ENCODE results near the gene GNAO1.

Gene GNAO1

DNA sequence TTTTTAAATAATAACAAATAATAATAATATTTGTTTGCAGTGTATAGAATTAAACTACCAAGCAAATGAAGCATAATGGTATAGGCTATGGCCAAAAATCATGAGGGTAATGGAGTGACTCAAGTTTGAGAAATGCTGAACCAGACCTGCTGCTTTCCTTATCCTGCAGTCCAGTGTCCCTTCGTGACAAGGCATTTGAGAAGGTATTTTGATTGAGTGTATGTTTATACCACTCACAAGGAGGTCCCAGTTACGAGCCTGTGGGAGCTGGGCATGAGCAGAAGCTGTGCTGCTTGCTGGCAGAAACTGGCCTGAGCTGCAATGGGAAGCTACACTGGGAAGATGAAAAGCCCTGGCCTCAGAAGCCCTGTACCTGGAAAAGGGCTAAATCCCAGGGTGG lies 50.3 kb downstream of the GNAO1 start:
- DNase-seq: no peak

DNA sequence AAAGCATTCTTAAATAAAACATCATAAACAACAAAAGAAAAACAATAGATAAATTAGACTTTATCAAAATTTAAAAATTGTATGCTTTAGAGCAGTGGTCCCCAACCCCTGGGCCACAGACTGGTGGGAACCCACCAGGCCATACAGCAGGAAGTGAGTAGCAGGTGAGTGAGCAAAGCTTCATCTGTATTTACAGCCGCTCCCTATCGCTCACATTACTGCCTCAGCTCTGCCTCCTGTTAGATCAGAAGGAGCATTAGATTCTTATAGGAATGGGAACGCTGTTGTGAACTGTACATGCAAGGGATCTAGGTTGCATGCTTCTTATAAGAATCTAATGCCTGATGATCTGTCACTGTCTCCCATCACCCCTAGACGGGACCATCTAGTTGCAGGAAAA lies 51.5 kb downstream of the GNAO1 start:
- no peak for DNase-seq

- no peak for DNase-seq
Measured at GRCh38 chr16:56244612-56245011, 53.3 kb downstream of the GNAO1 start.

GRCh38 chr16:56245197-56245596 lies 53.9 kb downstream of the GNAO1 start:
- DNase-seq: no peak

DNA sequence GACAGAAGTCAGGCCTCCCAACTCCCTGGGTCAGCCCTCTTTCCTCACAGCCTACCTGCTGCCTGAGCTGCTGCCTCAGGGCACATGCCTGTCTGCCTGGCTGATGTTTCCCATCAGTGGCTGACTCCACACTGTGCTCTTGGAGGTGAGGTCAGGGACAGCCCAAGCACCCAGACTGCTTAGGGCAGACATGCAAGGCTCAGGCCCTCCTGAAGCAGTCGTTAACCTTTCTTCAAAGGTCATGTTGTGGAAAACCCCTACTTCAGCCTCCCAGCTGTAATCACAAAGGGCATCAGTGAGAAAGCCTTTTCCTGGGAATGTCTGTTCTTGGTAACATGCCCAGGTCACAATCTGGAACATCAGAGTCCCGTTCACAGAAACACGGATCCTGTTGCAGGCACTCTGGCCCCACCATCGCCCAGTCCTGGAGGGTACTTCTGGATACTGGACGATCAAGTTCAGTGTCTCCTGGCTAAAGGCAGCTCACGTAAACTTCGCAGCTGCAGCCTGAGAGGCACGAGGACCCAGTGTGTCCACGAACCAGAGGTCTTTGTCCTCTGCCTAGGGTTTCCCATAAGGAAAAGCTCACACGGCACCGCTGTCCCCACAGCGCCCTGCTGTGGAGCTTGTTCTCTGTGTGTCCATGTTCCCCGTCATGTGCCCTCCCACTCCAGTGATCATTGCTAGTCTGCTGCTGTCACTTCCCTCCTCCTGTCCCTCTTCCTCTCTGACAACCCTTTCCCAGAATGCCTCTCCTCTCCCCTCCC lies 54.9 kb downstream of the GNAO1 start:
- DNase-seq: no peak

GRCh38 chr16:56247018-56247417 lies 55.7 kb downstream of the GNAO1 start:
- DNase-seq: no peak

- DNase-seq: no peak
Measured at GRCh38 chr16:56247808-56248207, 56.5 kb downstream of the GNAO1 start.

GRCh38 chr16:56252835-56253234 lies 61.5 kb downstream of the GNAO1 start:
- DNase-seq: no peak

- no peak for DNase-seq
Measured at GRCh38 chr16:56255904-56256303, 64.6 kb downstream of the GNAO1 start.

DNA sequence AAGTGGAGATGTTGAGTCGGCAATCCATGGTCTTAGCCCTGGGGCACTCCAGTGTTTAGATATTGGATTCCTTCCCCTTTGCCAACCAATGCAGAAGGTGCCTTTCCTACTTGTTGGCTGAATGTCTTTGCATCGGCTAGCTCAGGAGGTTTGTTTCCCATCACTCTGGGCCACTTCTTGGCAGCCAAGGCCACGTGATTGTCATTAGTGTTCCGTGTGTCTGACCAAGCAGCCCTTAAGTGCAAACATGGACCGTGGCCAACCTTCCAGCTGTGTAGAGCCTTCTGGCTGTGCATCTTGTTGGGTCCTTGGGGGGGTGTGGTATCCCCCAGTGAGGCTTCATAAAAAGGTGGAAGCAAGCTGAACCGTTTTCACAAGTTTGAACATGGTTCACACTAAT lies 66.0 kb downstream of the GNAO1 start:
- no peak for DNase-seq

- DNase-seq: no peak
Measured at GRCh38 chr16:56257666-56258342, 66.5 kb downstream of the GNAO1 start.

DNA sequence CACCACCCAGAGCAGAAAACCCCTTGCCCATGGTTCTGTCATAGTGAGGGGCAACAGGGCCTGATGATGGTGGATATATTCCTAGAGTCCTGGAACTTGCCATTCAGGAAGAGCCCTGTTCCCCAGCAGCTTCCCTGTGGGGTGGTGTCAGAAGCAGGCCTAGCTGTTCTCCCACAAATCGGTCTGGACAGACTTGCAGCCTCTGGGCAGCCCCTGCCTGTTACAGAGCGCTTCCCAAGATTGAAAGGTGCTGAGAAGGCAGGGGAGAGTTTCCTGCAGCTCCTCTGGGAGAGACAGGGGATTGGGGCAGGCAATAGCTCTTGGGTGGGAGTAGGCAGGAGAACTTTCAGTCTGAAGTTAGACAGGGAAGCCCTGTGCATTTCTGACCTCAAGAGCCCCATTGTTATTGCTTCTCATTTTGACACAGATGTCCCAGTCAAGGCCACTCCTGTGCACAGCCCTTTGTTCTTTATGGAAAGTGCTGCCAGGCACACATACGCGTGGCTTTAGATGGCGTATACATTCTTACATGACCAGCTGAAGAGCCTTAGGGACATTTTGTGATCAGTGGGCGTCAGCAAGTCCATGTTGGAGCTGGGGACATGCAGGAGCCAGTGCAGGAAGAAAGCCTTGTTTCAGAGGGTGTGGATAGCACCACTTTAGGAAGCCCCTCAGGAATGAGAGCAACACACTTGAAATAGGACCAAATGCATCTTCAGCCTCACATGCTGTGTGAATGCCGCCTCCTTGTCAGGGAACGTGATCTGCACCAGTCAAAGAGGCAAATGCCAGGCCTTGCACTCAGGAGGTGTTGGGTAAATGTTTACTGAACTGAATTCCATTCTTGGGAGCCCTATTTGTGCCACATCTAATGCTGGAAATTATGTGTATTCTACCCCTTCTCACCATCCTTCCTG lies 67.5 kb downstream of the GNAO1 start:
- DNase-seq: no peak

DNA sequence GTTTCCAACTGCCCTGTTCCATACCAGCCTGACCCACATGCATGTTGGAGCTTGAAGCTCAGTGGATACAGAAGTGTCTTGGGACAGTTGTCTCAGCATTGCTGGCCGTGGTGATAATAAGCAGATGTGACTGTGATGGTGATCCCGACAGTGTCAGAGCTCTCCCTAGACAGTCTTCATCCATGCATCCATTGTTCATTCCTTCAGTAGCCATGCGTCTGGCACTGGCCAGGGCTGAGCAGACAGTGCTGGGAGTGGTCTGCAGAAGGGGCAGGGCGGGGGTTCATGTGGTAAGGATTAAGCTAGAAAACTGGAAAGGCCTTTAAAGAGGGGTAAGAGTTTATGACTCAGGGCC lies 68.1 kb downstream of the GNAO1 start:
- no peak for DNase-seq

GRCh38 chr16:56260378-56261160 lies 69.3 kb downstream of the GNAO1 start:
- DNase-seq: no peak

GRCh38 chr16:56261656-56262055 lies 70.4 kb downstream of the GNAO1 start:
- no peak for DNase-seq

DNA sequence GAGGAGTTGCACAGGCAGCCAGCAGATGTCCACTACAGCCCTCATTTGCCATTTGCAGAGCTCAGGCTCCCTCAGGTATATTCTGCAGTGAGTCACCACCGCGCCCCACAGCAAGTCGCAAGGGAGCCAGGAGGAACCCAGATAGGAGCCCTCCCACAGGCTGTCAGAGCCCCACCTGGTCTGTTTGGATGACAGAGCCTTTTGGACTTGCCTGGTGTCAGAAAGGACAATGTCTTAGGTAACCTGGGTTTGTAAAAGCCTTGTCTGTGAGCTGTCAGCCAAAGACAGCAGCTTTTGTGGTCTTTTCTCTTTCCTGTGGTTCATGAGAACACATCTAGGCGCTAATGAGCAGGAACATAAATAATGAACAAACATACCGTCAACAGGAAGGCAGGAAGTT lies 70.9 kb downstream of the GNAO1 start:
- peak; percentile 13 for DNase-seq

- no peak for DNase-seq
Measured at GRCh38 chr16:56262551-56263245, 71.4 kb downstream of the GNAO1 start.

GRCh38 chr16:56263711-56264608 lies 72.7 kb downstream of the GNAO1 start:
- no peak for DNase-seq

DNA sequence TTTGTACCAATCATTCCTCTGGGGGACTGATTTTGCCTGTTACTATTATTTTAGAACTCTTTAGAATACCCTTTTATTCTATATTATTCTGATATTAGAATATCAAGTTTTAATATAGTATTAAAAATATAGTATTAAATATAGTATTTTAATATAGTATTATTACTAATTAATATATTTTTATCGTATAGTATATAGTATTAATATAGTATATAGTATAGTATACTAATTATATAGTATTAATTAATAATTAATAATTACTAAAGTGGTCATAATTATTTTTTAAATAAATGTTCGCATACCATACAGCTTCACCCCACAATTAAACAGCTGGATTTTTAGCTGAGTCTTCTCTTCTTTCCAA lies 73.3 kb downstream of the GNAO1 start:
- no peak for DNase-seq

DNA sequence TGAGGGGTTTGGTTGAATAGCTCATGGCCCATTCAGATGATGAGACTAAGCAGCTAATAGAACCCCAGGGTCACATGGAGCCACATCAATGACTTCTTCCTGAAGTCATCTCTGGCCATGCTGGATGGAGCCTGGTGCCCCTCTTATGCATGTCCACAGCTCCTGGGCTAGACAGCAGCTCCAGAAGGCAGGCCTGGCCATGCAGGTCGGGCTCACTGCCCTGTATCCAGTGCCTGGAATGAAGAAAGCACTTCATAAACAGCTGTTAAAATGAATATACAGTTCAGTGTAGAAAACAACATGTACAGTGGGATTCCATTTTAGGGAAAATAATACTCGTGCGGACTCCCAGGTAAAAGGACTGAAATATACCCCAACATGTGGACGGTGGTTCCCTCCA lies 73.9 kb downstream of the GNAO1 start:
- no peak for DNase-seq

- DNase-seq: no peak
Measured at GRCh38 chr16:56265746-56266145, 74.5 kb downstream of the GNAO1 start.
